ENCODE measurements around the gene HS6ST1.

GRCh38 chr2:128237081-128237534 is 81.6 kb downstream of the HS6ST1 start:
- TF ChIP-seq CREB5 (CRISPR knock-in tag; IDR thresholded peaks at IDR 0.05; ENCODE audit: low read depth) (no peak), TOX (CRISPR knock-in tag; IDR thresholded peaks at IDR 0.05; ENCODE audit: borderline replicate concordance) (0 out of 2 replicates have a peak, but pooled peaks have one; percentile 27), RARB (CRISPR knock-in tag; IDR thresholded peaks at IDR 0.05) (no peak), ZFP3 (CRISPR knock-in tag; IDR thresholded peaks at IDR 0.05) (no peak), PATZ1 (CRISPR knock-in tag; IDR thresholded peaks at IDR 0.05; ENCODE audit: borderline replicate concordance) (no peak), ZNF565 (CRISPR knock-in tag; conservative IDR thresholded peaks at IDR 0.05; ENCODE audit: low read depth) (no peak), POU6F1 (CRISPR knock-in tag; IDR thresholded peaks at IDR 0.05; ENCODE audit: borderline replicate concordance, low read depth) (no peak)
